ENCODE measurements around the gene WIPF3.

WIPF3 gene

GRCh38 chr7:29806995-29807841, 910 bp downstream of the WIPF3 start:
- no peak overlapping the region for H3K4me3 ChIP-seq (ENCODE audit: low read length)
- no peak for DNase-seq (ENCODE audit: low read depth, low spot score)

- DNase-seq (ENCODE audit: low read depth, low spot score) = no peak
- H3K4me3 ChIP-seq (ENCODE audit: low read length) = no peak overlapping the region
Measured at GRCh38 chr7:29808075-29808801, 1.9 kb downstream of the WIPF3 start.

GRCh38 chr7:29809533-29810155, 3.3 kb downstream of the WIPF3 start:
- DNase-seq (ENCODE audit: low read depth, low spot score) = no peak
- H3K4me3 ChIP-seq (ENCODE audit: low read length) = no peak overlapping the region

GRCh38 chr7:29810297-29810696, 4.0 kb downstream of the WIPF3 start:
- H3K4me3 ChIP-seq (ENCODE audit: low read length) = no peak overlapping the region
- DNase-seq (ENCODE audit: low read depth, low spot score) = no peak

- DNase-seq (ENCODE audit: low read depth, low spot score) = no peak
- H3K4me3 ChIP-seq (ENCODE audit: low read length) = no peak overlapping the region
Measured at GRCh38 chr7:29810813-29811482, 4.6 kb downstream of the WIPF3 start.

GRCh38 chr7:29811586-29811985, 5.3 kb downstream of the WIPF3 start:
- DNase-seq (ENCODE audit: low read depth, low spot score) = no peak

GRCh38 chr7:29812185-29812876, 6.0 kb downstream of the WIPF3 start:
- no peak for DNase-seq (ENCODE audit: low read depth, low spot score)
- H3K4me3 ChIP-seq (ENCODE audit: low read length) = no peak overlapping the region

More at GRCh38 chr7:29811586-29811985, 5.3 kb downstream of the WIPF3 start:
- no peak overlapping the region for H3K4me3 ChIP-seq (ENCODE audit: low read length)

- no peak overlapping the region for H3K4me3 ChIP-seq (ENCODE audit: low read length)
- DNase-seq (ENCODE audit: low read depth, low spot score) = no peak
Measured at GRCh38 chr7:29815181-29816105, 9.1 kb downstream of the WIPF3 start.

- no peak overlapping the region for H3K4me3 ChIP-seq (ENCODE audit: low read length)
- no peak for DNase-seq (ENCODE audit: low read depth, low spot score)
Measured at GRCh38 chr7:29818308-29818707, 12.0 kb downstream of the WIPF3 start.

- H3K4me3 ChIP-seq (ENCODE audit: low read length) = no peak overlapping the region
- DNase-seq (ENCODE audit: low read depth, low spot score) = no peak
Measured at GRCh38 chr7:29825775-29826529, 19.6 kb downstream of the WIPF3 start.

- no peak for DNase-seq (ENCODE audit: low read depth, low spot score)
- no peak overlapping the region for H3K4me3 ChIP-seq (ENCODE audit: low read length)
Measured at GRCh38 chr7:29826530-29826822, 20.2 kb downstream of the WIPF3 start.

GRCh38 chr7:29826904-29827303, 20.6 kb downstream of the WIPF3 start:
- DNase-seq (ENCODE audit: low read depth, low spot score) = no peak
- H3K4me3 ChIP-seq (ENCODE audit: low read length) = no peak overlapping the region

- H3K4me3 ChIP-seq (ENCODE audit: low read length) = no peak overlapping the region
Measured at GRCh38 chr7:29831705-29832104, 25.4 kb downstream of the WIPF3 start.

GRCh38 chr7:29833929-29834328, 27.6 kb downstream of the WIPF3 start:
- no peak overlapping the region for H3K4me3 ChIP-seq (ENCODE audit: low read length)
- no peak for DNase-seq (ENCODE audit: low read depth, low spot score)

More at GRCh38 chr7:29831705-29832104, 25.4 kb downstream of the WIPF3 start:
- DNase-seq (ENCODE audit: low read depth, low spot score) = no peak

GRCh38 chr7:29835718-29836117, 29.4 kb downstream of the WIPF3 start:
- H3K4me3 ChIP-seq (ENCODE audit: low read length) = no peak overlapping the region
- no peak for DNase-seq (ENCODE audit: low read depth, low spot score)

- no peak for DNase-seq (ENCODE audit: low read depth, low spot score)
- no peak overlapping the region for H3K4me3 ChIP-seq (ENCODE audit: low read length)
Measured at GRCh38 chr7:29839302-29839701, 33.0 kb downstream of the WIPF3 start.

- DNase-seq (ENCODE audit: low read depth, low spot score) = no peak
- no peak overlapping the region for H3K4me3 ChIP-seq (ENCODE audit: low read length)
Measured at GRCh38 chr7:29839921-29840320, 33.6 kb downstream of the WIPF3 start.

All from Jurkat, Clone E6-1 (cell line).